Measurements from ENCODE around the gene GPATCH2. TPM values are rescaled to one million over a fixed set of nuclear protein-coding genes. Genes with fewer than 3 reads are reported as not detected.

Gene GPATCH2
- total RNA-seq, 1 donor from 2014 or later, result 23.0 TPM

DNA sequence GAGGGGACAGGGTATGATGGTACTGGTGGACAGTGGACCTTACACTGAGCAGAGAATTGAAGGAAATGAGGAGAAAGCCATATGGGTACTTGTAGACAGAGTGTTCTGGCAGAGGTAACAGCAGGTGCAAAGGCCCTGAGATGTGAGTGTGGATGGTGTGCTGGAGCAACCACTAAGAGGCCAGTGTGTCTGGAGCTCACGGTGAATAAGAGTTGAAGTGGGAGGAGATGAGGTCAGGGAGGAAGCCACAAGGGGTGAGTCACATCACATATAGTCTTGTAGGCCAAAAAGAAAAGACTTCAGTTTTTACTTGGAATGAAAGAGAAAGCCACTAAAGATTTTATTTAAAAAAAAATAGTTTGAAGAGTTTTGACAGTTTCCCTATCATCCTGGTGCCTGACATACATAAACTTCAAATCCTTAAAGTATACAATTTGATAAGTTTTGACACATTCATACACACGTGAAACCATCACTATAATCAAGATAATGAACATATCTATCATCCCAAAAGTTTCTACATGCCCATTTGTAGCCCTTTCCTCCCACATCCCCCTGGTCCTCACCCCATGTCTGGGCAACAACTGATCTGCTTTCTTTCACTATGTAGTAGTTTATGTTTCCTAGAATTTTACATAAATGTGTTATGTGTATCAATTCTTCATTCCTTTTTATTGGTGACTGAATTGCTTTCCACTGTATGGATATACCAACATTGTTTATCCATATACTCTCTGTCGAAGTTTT, 148.4 kb downstream of the GPATCH2 start:
- no peak for TF ChIP-seq CTCF (IDR thresholded peaks at IDR 0.05; ENCODE audit: unreplicated experiment)
- Mint-ChIP-seq H3K9me3 (peaks cover 34% of the 10 kb centered on the region), H3K4me1 (no peaks in the 10 kb centered on the region), H3K27ac (no peak overlapping the region), H3K27me3 (ENCODE audit: low read depth) (no peaks in the 10 kb centered on the region), H3K4me3 (no peak overlapping the region), H3K36me3 (peaks cover 46% of the 10 kb centered on the region)
- no peak for DNase-seq (ENCODE audit: low spot score in 2 of 2, unreplicated experiment in 2 of 2)

DNA sequence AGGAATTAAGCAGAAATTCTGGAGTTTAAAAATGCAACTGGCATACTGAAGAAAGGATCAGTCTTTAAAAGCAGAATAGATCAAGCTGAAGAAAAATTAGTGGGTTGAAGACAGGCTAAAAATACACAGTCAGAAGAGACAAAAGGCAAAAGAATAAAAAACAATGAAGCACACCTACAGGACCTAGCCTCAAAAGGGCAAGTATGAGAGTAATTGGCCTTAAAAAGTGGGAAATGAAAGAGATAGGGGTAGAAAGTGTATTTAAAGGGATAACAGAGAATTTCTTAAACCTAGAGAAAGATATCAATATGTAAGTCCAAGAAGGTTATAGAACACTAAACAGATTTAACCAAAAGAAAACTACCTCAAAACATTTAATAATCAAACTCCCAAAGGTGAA, 152.4 kb downstream of the GPATCH2 start:
- no peak for TF ChIP-seq CTCF (IDR thresholded peaks at IDR 0.05; ENCODE audit: unreplicated experiment)
- no peak for DNase-seq (ENCODE audit: low spot score in 2 of 2, unreplicated experiment in 2 of 2)
- Mint-ChIP-seq H3K4me1 (no peaks in the 10 kb centered on the region), H3K27ac (no peak overlapping the region), H3K27me3 (ENCODE audit: low read depth) (no peaks in the 10 kb centered on the region), H3K4me3 (no peak overlapping the region), H3K9me3 (peaks cover 34% of the 10 kb centered on the region), H3K36me3 (peaks cover 41% of the 10 kb centered on the region)

- H3K36me3 Mint-ChIP-seq, result peaks cover 2% of the 10 kb centered on the region
- no peaks in the 10 kb centered on the region for H3K4me1 Mint-ChIP-seq
- no peak overlapping the region for H3K27ac Mint-ChIP-seq
- DNase-seq (ENCODE audit: low spot score in 2 of 2, unreplicated experiment in 2 of 2), result no peak
- no peak overlapping the region for H3K4me3 Mint-ChIP-seq
- no peak for TF ChIP-seq CTCF (IDR thresholded peaks at IDR 0.05; ENCODE audit: unreplicated experiment)
- H3K27me3 Mint-ChIP-seq (ENCODE audit: low read depth), result no peaks in the 10 kb centered on the region
- peaks cover under 1% of the 10 kb centered on the region for H3K9me3 Mint-ChIP-seq
Measured at GRCh38 chr1:217472915-217473314, 158.0 kb downstream of the GPATCH2 start.

GRCh38 chr1:217471403-217471802, 159.5 kb downstream of the GPATCH2 start:
- DNase-seq (ENCODE audit: low spot score in 2 of 2, unreplicated experiment in 2 of 2), result no peak

DNA sequence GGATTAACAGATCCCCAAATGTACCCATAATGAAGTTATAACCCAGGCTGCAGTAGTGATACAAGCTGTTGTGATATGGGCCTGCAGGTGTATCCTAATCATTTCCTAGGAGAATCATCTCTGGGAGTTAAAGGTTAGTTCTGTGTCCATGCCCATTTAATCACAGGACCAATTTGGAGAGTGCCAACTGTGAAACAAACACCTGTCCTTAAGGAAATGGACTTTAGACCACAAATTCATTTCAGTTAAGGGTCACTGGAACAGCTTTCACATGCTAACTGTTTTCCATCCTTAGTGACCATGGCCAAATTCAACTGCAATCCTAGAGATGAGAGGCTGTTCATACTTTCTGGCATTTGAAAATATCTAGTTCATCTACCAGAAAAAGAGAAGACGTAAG, 160.9 kb downstream of the GPATCH2 start:
- TF ChIP-seq CTCF (IDR thresholded peaks at IDR 0.05; ENCODE audit: unreplicated experiment), result no peak
- H3K36me3 Mint-ChIP-seq, result peaks cover 9% of the 10 kb centered on the region
- peaks cover 9% of the 10 kb centered on the region for H3K9me3 Mint-ChIP-seq
- DNase-seq (ENCODE audit: low spot score in 2 of 2, unreplicated experiment in 2 of 2), result no peak
- H3K4me1 Mint-ChIP-seq, result no peaks in the 10 kb centered on the region
- H3K27me3 Mint-ChIP-seq (ENCODE audit: low read depth), result no peaks in the 10 kb centered on the region
- H3K27ac Mint-ChIP-seq, result no peak overlapping the region
- H3K4me3 Mint-ChIP-seq, result no peak overlapping the region

More at GRCh38 chr1:217471403-217471802, 159.5 kb downstream of the GPATCH2 start:
- Mint-ChIP-seq H3K27ac (no peak overlapping the region), H3K27me3 (ENCODE audit: low read depth) (no peaks in the 10 kb centered on the region), H3K4me1 (no peaks in the 10 kb centered on the region), H3K9me3 (no peaks in the 10 kb centered on the region), H3K36me3 (no peaks in the 10 kb centered on the region), H3K4me3 (no peak overlapping the region)
- TF ChIP-seq CTCF (IDR thresholded peaks at IDR 0.05; ENCODE audit: unreplicated experiment), result no peak

Measured in mesothelial cell of epicardium (in vitro differentiated cells).